ENCODE results near the gene CTF1. TPM values are rescaled to one million over a fixed set of nuclear protein-coding genes. Genes with fewer than 3 reads are reported as not detected.
A peak's percentile ranks its signal among the peaks of the same experiment; 100 is the strongest.

CTF1 gene
- total RNA-seq, 1 experiment from 2014 or later = 11.6 TPM

- Histone ChIP-seq H3K4me1 (replicated peaks; ENCODE audit: insufficient read depth) (no peaks in the 10 kb centered on the region; the same call in 1 of the 2 replicates), H3K4me3 (peak overlapping the region; percentile 63), H3F3A (ENCODE audit: insufficient read depth, low read depth) (peaks cover 7% of the 10 kb centered on the region; the same call in 1 of the 2 replicates), H3K27me3 (ENCODE audit: insufficient read depth, low read depth) (no peaks in the 10 kb centered on the region), H4K20me1 (ENCODE audit: insufficient read depth) (peaks cover 7% of the 10 kb centered on the region), H3K27ac (peak overlapping the region; percentile 57), H2AFZ (peak overlapping the region; percentile 80), H3K9me2 (ENCODE audit: insufficient read depth) (no peaks in the 10 kb centered on the region), H3K9me3 (ENCODE audit: insufficient read depth, low read depth) (peaks cover 5% of the 10 kb centered on the region; the same call in 1 of the 2 replicates), H3K36me3 (ENCODE audit: low read depth) (0 out of 2 replicates have a peak, but pooled peaks cover 4% of the 10 kb centered on the region), H3K4me2 (peak overlapping the region; percentile 75), H3K79me2 (ENCODE audit: low read depth) (peaks cover 16% of the 10 kb centered on the region)
- TF ChIP-seq, protein P1, sequence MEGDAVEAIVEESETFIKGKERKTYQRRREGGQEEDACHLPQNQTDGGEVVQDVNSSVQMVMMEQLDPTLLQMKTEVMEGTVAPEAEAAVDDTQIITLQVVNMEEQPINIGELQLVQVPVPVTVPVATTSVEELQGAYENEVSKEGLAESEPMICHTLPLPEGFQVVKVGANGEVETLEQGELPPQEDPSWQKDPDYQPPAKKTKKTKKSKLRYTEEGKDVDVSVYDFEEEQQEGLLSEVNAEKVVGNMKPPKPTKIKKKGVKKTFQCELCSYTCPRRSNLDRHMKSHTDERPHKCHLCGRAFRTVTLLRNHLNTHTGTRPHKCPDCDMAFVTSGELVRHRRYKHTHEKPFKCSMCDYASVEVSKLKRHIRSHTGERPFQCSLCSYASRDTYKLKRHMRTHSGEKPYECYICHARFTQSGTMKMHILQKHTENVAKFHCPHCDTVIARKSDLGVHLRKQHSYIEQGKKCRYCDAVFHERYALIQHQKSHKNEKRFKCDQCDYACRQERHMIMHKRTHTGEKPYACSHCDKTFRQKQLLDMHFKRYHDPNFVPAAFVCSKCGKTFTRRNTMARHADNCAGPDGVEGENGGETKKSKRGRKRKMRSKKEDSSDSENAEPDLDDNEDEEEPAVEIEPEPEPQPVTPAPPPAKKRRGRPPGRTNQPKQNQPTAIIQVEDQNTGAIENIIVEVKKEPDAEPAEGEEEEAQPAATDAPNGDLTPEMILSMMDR (conservative IDR thresholded peaks at IDR 0.05) = peak; percentile 87
- TF ChIP-seq EZH2 (IDR thresholded peaks at IDR 0.05; ENCODE audit: low read depth) = no peak
- ChIA-PET POLR2A (ENCODE audit: unreplicated experiment) (no interaction called here), CTCF (interaction anchor here (0.7 kb wide), 1 partner anchor 76 kb away, joined by 9 read pairs; no protein-coding TSS in a partner anchor)
- intact Hi-C loops (cut with micrococcal nuclease; ENCODE audit: unreplicated experiment) = loop anchor here (1.0 to 2.0 kb wide), 7 partner anchors 19 to 224 kb away; partner anchors contain the start of genes CTF1 and PHKG2
- peak; percentile 67 to 92 for DNase-seq
- no TSS peak for BruUV-seq (replicated peaks)
Observed at GRCh38 chr16:30921748-30922419, 25.5 kb downstream of the CTF1 start.

DNA sequence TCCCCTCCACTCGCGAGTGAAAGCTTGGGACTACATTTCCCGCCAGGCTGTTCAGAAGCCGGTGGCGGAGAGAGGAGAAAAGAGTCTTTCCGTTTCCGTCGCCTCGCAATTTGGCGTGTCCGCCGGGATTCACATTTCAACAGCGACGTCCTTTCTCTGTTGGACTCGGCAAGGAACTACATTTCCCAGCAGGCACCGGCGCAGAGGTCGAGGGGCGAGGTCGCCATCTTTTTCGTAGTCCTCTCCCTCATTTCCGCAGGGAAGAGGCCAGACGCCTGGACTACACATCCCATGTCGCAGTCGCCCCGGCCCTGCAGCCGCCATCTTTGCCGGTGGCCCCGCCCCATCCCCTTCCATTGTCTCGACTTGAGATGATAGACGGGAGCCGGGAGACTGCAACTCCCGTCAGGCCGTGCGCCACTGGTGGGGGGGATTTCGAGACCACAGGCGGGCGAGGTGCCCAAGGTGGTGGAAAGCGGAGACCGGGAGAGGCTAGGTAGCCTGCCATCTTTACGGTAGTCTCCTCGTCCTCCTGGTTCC, 26.1 kb downstream of the CTF1 start:
- DNase-seq = peak; percentile 99 to 100
- Histone ChIP-seq H3K79me2 (ENCODE audit: low read depth) (peaks cover 16% of the 10 kb centered on the region), H2AFZ (peak overlapping the region; percentile 80), H3K27ac (peak overlapping the region; percentile 90), H3K9me3 (ENCODE audit: insufficient read depth, low read depth) (peaks cover 5% of the 10 kb centered on the region; the same call in 1 of the 2 replicates), H3K9me2 (ENCODE audit: insufficient read depth) (no peaks in the 10 kb centered on the region), H3K4me3 (peak overlapping the region; percentile 83), H3K4me1 (replicated peaks; ENCODE audit: insufficient read depth) (no peaks in the 10 kb centered on the region; the same call in 1 of the 2 replicates), H3F3A (ENCODE audit: insufficient read depth, low read depth) (peaks cover 7% of the 10 kb centered on the region; the same call in 1 of the 2 replicates), H3K36me3 (ENCODE audit: low read depth) (peaks cover 10% of the 10 kb centered on the region; the same call in 1 of the 2 replicates), H3K27me3 (ENCODE audit: insufficient read depth, low read depth) (no peaks in the 10 kb centered on the region), H4K20me1 (ENCODE audit: insufficient read depth) (peaks cover 11% of the 10 kb centered on the region), H3K4me2 (peak overlapping the region; percentile 75)
- ChIA-PET POLR2A (ENCODE audit: unreplicated experiment) (no interaction called here), CTCF (no interaction called here)
- TSS peak; percentile 66 for BruUV-seq (replicated peaks)
- intact Hi-C loops (cut with micrococcal nuclease; ENCODE audit: unreplicated experiment) = loop anchor here (1.0 to 2.0 kb wide), 5 partner anchors 26 to 224 kb away; partner anchors contain the start of genes CTF1 and PHKG2
- no peak for TF ChIP-seq EZH2 (IDR thresholded peaks at IDR 0.05; ENCODE audit: low read depth)
- TF ChIP-seq, protein P1 (conservative IDR thresholded peaks at IDR 0.05) = no peak

DNA sequence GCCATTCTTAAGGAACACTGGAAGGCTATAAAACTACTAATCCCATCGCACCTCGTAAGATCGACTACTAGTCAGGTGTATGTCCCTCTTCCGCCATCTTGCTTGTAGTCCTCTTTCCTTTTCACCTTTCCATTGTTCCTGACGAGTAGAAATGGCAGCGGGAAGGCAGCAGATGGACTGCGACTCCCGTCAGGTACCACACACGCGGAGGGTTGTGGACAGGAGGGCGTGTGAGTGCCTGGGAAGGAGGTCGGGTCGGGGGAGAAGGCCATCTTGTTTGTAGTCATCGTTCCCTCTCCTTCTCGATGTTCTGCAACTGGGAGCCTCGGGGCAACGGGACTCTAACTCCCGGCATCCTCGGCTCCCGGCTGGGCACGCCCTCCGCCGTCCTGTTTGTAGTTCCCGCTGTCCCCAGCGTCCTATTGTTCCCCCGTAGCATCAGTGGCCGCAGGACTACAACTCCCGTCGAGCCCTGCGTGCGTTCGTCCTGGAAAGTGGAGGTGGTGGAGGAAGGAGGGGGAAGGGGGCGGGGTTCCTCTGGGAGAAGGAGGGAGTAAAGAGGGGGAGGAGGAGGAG, 26.6 kb downstream of the CTF1 start:
- peak; percentile 98 to 100 for DNase-seq
- no peaks in the 10 kb centered on the region for H3K9me2 ChIP-seq (ENCODE audit: insufficient read depth)
- H3K4me2 ChIP-seq = peak overlapping the region; percentile 93
- peak overlapping the region; percentile 90 for H3K27ac ChIP-seq
- ChIA-PET CTCF (interaction anchor here (0.6 to 1.0 kb wide), 6 partner anchors 19 to 533 kb away, joined by 3 to 8 read pairs (median 4); no protein-coding TSS in a partner anchor), POLR2A (ENCODE audit: unreplicated experiment) (interaction anchor here (0.6 kb wide), 5 partner anchors 8 to 962 kb away, joined by 3 to 6 read pairs (median 4); no protein-coding TSS in a partner anchor)
- H3K27me3 ChIP-seq (ENCODE audit: insufficient read depth, low read depth) = no peaks in the 10 kb centered on the region
- peaks cover 11% of the 10 kb centered on the region; the same call in 1 of the 2 replicates for H3K36me3 ChIP-seq (ENCODE audit: low read depth)
- H3F3A ChIP-seq (ENCODE audit: insufficient read depth, low read depth) = peaks cover 13% of the 10 kb centered on the region; the same call in 1 of the 2 replicates
- intact Hi-C loops (cut with micrococcal nuclease; ENCODE audit: unreplicated experiment) = loop anchor here (1.0 to 2.0 kb wide), 8 partner anchors 27 to 265 kb away; partner anchors contain the start of genes CTF1, FBRS, PHKG2 and SETD1A
- no peaks in the 10 kb centered on the region; the same call in 1 of the 2 replicates for H3K4me1 ChIP-seq (replicated peaks; ENCODE audit: insufficient read depth)
- H4K20me1 ChIP-seq (ENCODE audit: insufficient read depth) = peaks cover 11% of the 10 kb centered on the region
- peak overlapping the region; percentile 77 for H2AFZ ChIP-seq
- peak overlapping the region; percentile 83 for H3K4me3 ChIP-seq
- no TSS peak for BruUV-seq (replicated peaks)
- H3K79me2 ChIP-seq (ENCODE audit: low read depth) = peaks cover 16% of the 10 kb centered on the region
- TF ChIP-seq, protein P1 (conservative IDR thresholded peaks at IDR 0.05) = no peak
- TF ChIP-seq EZH2 (IDR thresholded peaks at IDR 0.05; ENCODE audit: low read depth) = no peak
- H3K9me3 ChIP-seq (ENCODE audit: insufficient read depth, low read depth) = peaks cover 5% of the 10 kb centered on the region; the same call in 1 of the 2 replicates
